ENCODE results near the gene IL22RA1.

GRCh38 chr1:24139841-24140425 is 3.0 kb downstream of the IL22RA1 start:
- TF ChIP-seq CTCF (conservative IDR thresholded peaks at IDR 0.05; ENCODE audit: low read length) (no peak), EZH2phosphoT487 (IDR thresholded peaks at IDR 0.05; ENCODE audit: borderline replicate concordance) (no peak)

Data from Loucy (cell line).